ENCODE measurements around the gene BTF3. TPM values are rescaled to one million over a fixed set of nuclear protein-coding genes. Genes with fewer than 3 reads are reported as not detected.
A peak's percentile ranks its signal among the peaks of the same experiment; 100 is the strongest.

The BTF3 gene
- total and polyA plus RNA-seq, 11 donors, result 336 to 824 (median 407) TPM

GRCh38 chr5:73540192-73540591, 42.0 kb downstream of the BTF3 start:
- WGBS, 4 donors, result 49 to 58% (median 55%) methylated on average over 3 of the region's 3 CpGs

GRCh38 chr5:73542020-73542419, 43.8 kb downstream of the BTF3 start:
- no peak overlapping the region for H3K4me3 ChIP-seq
- no peak for ATAC-seq
- TF ChIP-seq POLR2A (IDR thresholded peaks at IDR 0.05), result no peak
- no peak for TF ChIP-seq CTCF (IDR thresholded peaks at IDR 0.05)
- no peak for DNase-seq
- no peaks in the 10 kb centered on the region for H3K36me3 ChIP-seq
- WGBS, 4 donors, result 62 to 69% (median 63%) methylated on average over 4 of the region's 4 CpGs
- no peaks in the 10 kb centered on the region for H3K9me3 ChIP-seq
- intact Hi-C loops (cut with DNase I), result no loop called here
- peaks cover 0 to 8% (median 0%) of the 10 kb centered on the region in 12 donors for H3K4me1 ChIP-seq
- no peak overlapping the region for H3K27ac ChIP-seq
- no peaks in the 10 kb centered on the region for H3K27me3 ChIP-seq

More at GRCh38 chr5:73540192-73540591, 42.0 kb downstream of the BTF3 start:
- peaks cover 0 to 8% (median 0%) of the 10 kb centered on the region in 12 donors for H3K4me1 ChIP-seq
- TF ChIP-seq POLR2A (IDR thresholded peaks at IDR 0.05) (no peak), CTCF (IDR thresholded peaks at IDR 0.05) (no peak)
- intact Hi-C loops (cut with DNase I), result no loop called here
- ATAC-seq (no peak), DNase-seq (no peak)
- no peak overlapping the region for H3K4me3 ChIP-seq
- no peaks in the 10 kb centered on the region for H3K27me3 ChIP-seq
- H3K27ac ChIP-seq, result no peak overlapping the region
- H3K36me3 ChIP-seq, result no peaks in the 10 kb centered on the region
- H3K9me3 ChIP-seq, result no peaks in the 10 kb centered on the region

- intact Hi-C loops (cut with DNase I), result no loop called here
- Histone ChIP-seq H3K27me3 (no peaks in the 10 kb centered on the region), H3K9me3 (no peaks in the 10 kb centered on the region), H3K27ac (no peak overlapping the region), H3K4me1 (peaks cover 0 to 8% (median 0%) of the 10 kb centered on the region in 12 donors), H3K4me3 (no peak overlapping the region), H3K36me3 (no peaks in the 10 kb centered on the region)
- peak; percentile 59 to 83 (median 72) for ATAC-seq
- 52 to 70% (median 61%) methylated on average over 9 of the region's 9 CpGs for WGBS, 4 donors
- TF ChIP-seq POLR2A (IDR thresholded peaks at IDR 0.05) (no peak), CTCF (IDR thresholded peaks at IDR 0.05) (no peak)
- DNase-seq, result peak in 2 of 5 donors; percentile 28 to 45
Measured at GRCh38 chr5:73544429-73545402, 46.5 kb downstream of the BTF3 start.

DNA sequence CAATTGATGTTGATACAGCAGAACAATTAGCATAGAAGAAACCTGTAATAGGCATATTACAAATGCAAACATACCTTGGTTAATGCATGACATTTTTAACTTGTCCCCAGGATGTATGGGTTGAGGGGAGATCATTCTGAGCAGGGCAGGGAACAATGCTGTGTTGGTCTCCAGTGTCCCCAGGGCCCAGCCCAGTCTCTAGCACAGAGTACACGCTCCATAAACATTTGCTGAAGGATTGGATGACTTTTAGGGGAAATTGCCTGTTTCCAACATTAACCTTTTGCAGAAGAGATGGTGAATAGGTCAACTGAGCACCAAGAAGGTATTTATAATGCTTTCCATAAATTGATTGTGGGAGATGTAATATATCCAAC, 47.1 kb downstream of the BTF3 start:
- Histone ChIP-seq H3K27ac (no peak overlapping the region), H3K4me1 (peaks cover 0 to 8% (median 0%) of the 10 kb centered on the region in 12 donors), H3K36me3 (no peaks in the 10 kb centered on the region), H3K9me3 (no peaks in the 10 kb centered on the region), H3K4me3 (no peak overlapping the region), H3K27me3 (no peaks in the 10 kb centered on the region)
- TF ChIP-seq CTCF (IDR thresholded peaks at IDR 0.05) (no peak), POLR2A (IDR thresholded peaks at IDR 0.05) (no peak)
- 55 to 78% (median 60%) methylated on average over 1 of the region's 1 CpG for WGBS, 4 donors
- no peak for ATAC-seq
- intact Hi-C loops (cut with DNase I), result no loop called here
- DNase-seq, result no peak
